DND-41 (cell line): Measurements from ENCODE around the gene FJX1.

Experiments used
- ATAC-seq: fragments of 200-7000 bp; cut with Tn5 transposase; 3 replicates; pipeline ENCODE4 v1.9.1; 2021; ENCODE audit warnings: low read depth; ENCODE audit not compliant: insufficient read depth
- DNase-seq: peaks from one replicate; pipeline ENCODE4 v3.0.0-alpha.2; 2020
- H2AFZ ChIP-seq: 2 replicates; pipeline ENCODE4 v1.6.0; 2012; ENCODE audit warnings: low read depth, low read length
- H3K27ac ChIP-seq: 2 replicates; pipeline ENCODE4 v1.5.1; 2012; ENCODE audit warnings: low read length, inconsistent platforms
- H3K27me3 ChIP-seq: fragments of 200-600 bp; sonication (generic); 2 replicates; pipeline ENCODE4 v1.6.0; 2012; ENCODE audit warnings: low read length, mild to moderate bottlenecking, inconsistent platforms; ENCODE audit not compliant: insufficient read depth, poor library complexity
- H3K36me3 ChIP-seq: 2 replicates; pipeline ENCODE4 v1.5.1; 2012; ENCODE audit warnings: low read length, inconsistent platforms; ENCODE audit not compliant: insufficient read depth
- H3K4me1 ChIP-seq: 2 replicates; pipeline ENCODE4 v1.5.1; 2012; ENCODE audit warnings: mild to moderate bottlenecking, low read length; ENCODE audit not compliant: insufficient read depth
- H3K4me2 ChIP-seq: 2 replicates; pipeline ENCODE4 v1.6.0; 2012; ENCODE audit warnings: mild to moderate bottlenecking, moderate library complexity, low read length, inconsistent platforms; ENCODE audit not compliant: insufficient read depth
- H3K4me3 ChIP-seq, 2 experiments: fragments of 200-600 bp in 1 of 2; shearing (Covaris generic) in 1 of 2; 2 replicates each; pipeline ENCODE4 v1.5.1; 2012 to 2016; ENCODE audit warnings: inconsistent platforms in 2 of 2, low read length in 2 of 2, mild to moderate bottlenecking in 2 of 2, low read depth in 1 of 2, moderate library complexity in 1 of 2
- H3K79me2 ChIP-seq: 2 replicates; pipeline ENCODE4 v1.6.0; 2012; ENCODE audit warnings: low read length, inconsistent platforms; ENCODE audit not compliant: insufficient read depth
- H3K9ac ChIP-seq: 2 replicates; pipeline ENCODE4 v1.6.0; 2012; ENCODE audit warnings: low read depth, mild to moderate bottlenecking, inconsistent platforms, low read length, moderate library complexity
- H3K9me3 ChIP-seq: 2 replicates; pipeline ENCODE4 v1.5.1; 2012; ENCODE audit warnings: low read length, moderate library complexity, mild to moderate bottlenecking, inconsistent platforms; ENCODE audit not compliant: insufficient read depth, severe bottlenecking
- H4K20me1 ChIP-seq: 2 replicates; pipeline ENCODE4 v1.6.0; 2012; ENCODE audit warnings: low read length; ENCODE audit not compliant: insufficient read depth
- EZH2 ChIP-seq: IDR thresholded peaks from 3 replicates; pipeline ENCODE4 v1.6.1; 2012; ENCODE audit warnings: borderline replicate concordance, low read depth, mild to moderate bottlenecking, moderate library complexity, low read length, inconsistent platforms; ENCODE audit not compliant: severe bottlenecking
- TF ChIP-seq, protein P1 (sequence below): IDR thresholded peaks from 2 replicates; pipeline ENCODE4 v1.5.1; 2012; ENCODE audit warnings: borderline replicate concordance, low read length, moderate library complexity, mild to moderate bottlenecking; ENCODE audit not compliant: poor library complexity, severe bottlenecking; ENCODE audit errors: extremely low read depth

Gene FJX1

DNA sequence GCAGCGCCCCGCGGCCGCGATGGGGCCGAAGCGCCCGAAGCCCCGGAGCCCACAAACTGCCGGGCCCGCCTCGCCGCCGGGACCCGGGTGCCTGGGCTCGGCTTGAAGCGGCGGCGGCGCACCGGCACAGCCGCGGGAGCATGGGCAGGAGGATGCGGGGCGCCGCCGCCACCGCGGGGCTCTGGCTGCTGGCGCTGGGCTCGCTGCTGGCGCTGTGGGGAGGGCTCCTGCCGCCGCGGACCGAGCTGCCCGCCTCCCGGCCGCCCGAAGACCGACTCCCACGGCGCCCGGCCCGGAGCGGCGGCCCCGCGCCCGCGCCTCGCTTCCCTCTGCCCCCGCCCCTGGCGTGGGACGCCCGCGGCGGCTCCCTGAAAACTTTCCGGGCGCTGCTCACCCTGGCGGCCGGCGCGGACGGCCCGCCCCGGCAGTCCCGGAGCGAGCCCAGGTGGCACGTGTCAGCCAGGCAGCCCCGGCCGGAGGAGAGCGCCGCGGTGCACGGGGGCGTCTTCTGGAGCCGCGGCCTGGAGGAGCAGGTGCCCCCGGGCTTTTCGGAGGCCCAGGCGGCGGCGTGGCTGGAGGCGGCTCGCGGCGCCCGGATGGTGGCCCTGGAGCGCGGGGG lies 346 bp downstream of the FJX1 start:
- peaks cover 11% of the 10 kb centered on the region for H3K27me3 ChIP-seq
- ATAC-seq = no peak
- no peak overlapping the region for H3K27ac ChIP-seq
- no peaks in the 10 kb centered on the region for H3K79me2 ChIP-seq
- H4K20me1 ChIP-seq = no peaks in the 10 kb centered on the region
- H3K4me3 ChIP-seq = no peak overlapping the region
- no peak for DNase-seq
- no peaks in the 10 kb centered on the region for H3K4me1 ChIP-seq
- no peaks in the 10 kb centered on the region for H3K36me3 ChIP-seq
- no peak overlapping the region for H2AFZ ChIP-seq
- no peak overlapping the region for H3K4me2 ChIP-seq
- H3K9ac ChIP-seq = no peak overlapping the region
- TF ChIP-seq EZH2 = no peak
- TF ChIP-seq, protein P1, sequence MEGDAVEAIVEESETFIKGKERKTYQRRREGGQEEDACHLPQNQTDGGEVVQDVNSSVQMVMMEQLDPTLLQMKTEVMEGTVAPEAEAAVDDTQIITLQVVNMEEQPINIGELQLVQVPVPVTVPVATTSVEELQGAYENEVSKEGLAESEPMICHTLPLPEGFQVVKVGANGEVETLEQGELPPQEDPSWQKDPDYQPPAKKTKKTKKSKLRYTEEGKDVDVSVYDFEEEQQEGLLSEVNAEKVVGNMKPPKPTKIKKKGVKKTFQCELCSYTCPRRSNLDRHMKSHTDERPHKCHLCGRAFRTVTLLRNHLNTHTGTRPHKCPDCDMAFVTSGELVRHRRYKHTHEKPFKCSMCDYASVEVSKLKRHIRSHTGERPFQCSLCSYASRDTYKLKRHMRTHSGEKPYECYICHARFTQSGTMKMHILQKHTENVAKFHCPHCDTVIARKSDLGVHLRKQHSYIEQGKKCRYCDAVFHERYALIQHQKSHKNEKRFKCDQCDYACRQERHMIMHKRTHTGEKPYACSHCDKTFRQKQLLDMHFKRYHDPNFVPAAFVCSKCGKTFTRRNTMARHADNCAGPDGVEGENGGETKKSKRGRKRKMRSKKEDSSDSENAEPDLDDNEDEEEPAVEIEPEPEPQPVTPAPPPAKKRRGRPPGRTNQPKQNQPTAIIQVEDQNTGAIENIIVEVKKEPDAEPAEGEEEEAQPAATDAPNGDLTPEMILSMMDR = no peak
- H3K9me3 ChIP-seq = no peaks in the 10 kb centered on the region

DNA sequence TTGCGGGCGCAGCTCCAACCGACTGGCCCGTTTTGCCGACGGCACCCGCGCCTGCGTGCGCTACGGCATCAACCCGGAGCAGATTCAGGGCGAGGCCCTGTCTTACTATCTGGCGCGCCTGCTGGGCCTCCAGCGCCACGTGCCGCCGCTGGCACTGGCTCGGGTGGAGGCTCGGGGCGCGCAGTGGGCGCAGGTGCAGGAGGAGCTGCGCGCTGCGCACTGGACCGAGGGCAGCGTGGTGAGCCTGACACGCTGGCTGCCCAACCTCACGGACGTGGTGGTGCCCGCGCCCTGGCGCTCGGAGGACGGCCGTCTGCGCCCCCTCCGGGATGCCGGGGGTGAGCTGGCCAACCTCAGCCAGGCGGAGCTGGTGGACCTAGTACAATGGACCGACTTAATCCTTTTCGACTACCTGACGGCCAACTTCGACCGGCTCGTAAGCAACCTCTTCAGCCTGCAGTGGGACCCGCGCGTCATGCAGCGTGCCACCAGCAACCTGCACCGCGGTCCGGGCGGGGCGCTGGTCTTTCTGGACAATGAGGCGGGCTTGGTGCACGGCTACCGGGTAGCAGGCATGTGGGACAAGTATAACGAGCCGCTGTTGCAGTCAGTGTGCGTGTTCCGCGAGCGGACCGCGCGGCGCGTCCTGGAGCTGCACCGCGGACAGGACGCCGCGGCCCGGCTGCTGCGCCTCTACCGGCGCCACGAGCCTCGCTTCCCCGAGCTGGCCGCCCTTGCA lies 1.0 kb downstream of the FJX1 start:
- no peaks in the 10 kb centered on the region for H3K36me3 ChIP-seq
- no peak for TF ChIP-seq EZH2
- TF ChIP-seq, protein P1 = no peak
- H3K4me3 ChIP-seq = no peak overlapping the region
- no peak overlapping the region for H3K9ac ChIP-seq
- H3K79me2 ChIP-seq = no peaks in the 10 kb centered on the region
- no peaks in the 10 kb centered on the region for H4K20me1 ChIP-seq
- no peak overlapping the region for H3K27ac ChIP-seq
- DNase-seq = no peak
- no peaks in the 10 kb centered on the region for H3K4me1 ChIP-seq
- H3K9me3 ChIP-seq = no peaks in the 10 kb centered on the region
- H3K27me3 ChIP-seq = peaks cover 12% of the 10 kb centered on the region
- H3K4me2 ChIP-seq = no peak overlapping the region
- ATAC-seq = no peak
- no peak overlapping the region for H2AFZ ChIP-seq

DNA sequence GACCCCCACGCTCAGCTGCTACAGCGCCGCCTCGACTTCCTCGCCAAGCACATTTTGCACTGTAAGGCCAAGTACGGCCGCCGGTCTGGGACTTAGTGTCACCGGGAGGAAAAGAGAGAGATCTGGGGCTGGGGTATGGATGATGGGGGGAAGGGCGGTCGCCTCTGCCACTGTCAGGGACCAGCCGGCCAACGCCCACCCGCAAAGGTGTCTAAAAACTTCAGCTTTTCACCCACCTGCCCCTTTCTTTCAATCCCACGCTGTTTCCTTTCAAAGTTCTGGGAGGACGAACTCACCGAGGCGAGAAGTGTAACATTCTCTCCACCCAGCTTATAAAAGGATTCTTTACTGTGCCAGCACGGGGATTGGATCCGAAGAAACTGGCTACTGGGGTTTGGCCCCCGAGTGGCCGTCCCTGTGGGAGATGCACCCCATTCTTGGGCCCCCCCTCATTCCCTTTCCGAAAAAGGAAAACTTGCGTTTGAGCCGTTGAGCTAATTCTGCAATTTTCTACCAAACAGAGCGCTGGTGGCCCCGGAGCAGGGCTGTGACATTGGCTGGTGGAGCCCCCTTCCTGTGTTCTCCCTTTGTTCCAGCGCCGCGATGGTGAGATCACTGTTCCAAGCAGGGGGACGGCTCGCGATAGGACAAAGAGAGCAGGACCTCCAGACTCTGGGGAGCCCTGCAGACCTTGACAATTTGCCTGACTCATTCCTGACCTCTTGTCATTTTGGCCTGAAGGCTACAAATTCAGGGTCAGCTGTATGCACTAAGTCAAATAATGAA lies 1.8 kb downstream of the FJX1 start:
- no peak overlapping the region for H3K27ac ChIP-seq
- H4K20me1 ChIP-seq = no peaks in the 10 kb centered on the region
- DNase-seq (no peak), ATAC-seq (no peak)
- TF ChIP-seq, protein P1 = no peak
- TF ChIP-seq EZH2 = no peak
- H3K4me3 ChIP-seq = no peak overlapping the region
- no peaks in the 10 kb centered on the region for H3K79me2 ChIP-seq
- no peaks in the 10 kb centered on the region for H3K4me1 ChIP-seq
- no peak overlapping the region for H3K9ac ChIP-seq
- H3K36me3 ChIP-seq = no peaks in the 10 kb centered on the region
- H3K9me3 ChIP-seq = no peaks in the 10 kb centered on the region
- no peak overlapping the region for H3K4me2 ChIP-seq
- peaks cover 12% of the 10 kb centered on the region for H3K27me3 ChIP-seq
- H2AFZ ChIP-seq = no peak overlapping the region
